ENCODE results near the gene GBP4. TPM values are rescaled to one million over a fixed set of nuclear protein-coding genes. Genes with fewer than 3 reads are reported as not detected.

Gene GBP4
- total and polyA plus RNA-seq, 2 of the 4 experiments (the other 2 are of a cell fraction), result not detected

GRCh38 chr1:89169166-89169565 lies 29.6 kb downstream of the GBP4 start:
- CTCF ChIA-PET, result no interaction called here

More at GRCh38 chr1:89169166-89169565, 29.6 kb downstream of the GBP4 start:
- dilution Hi-C loops (cut with HindIII; ENCODE audit: low sequenced_read_pairs, unreplicated experiment), result no loop called here
- H3K9me1 ChIP-seq (ENCODE audit: insufficient read depth, low read length), result no peaks in the 10 kb centered on the region
- H3K79me1 ChIP-seq (ENCODE audit: low read depth in 1 of 2, low read length in 2 of 2), result no peaks in the 10 kb centered on the region
- H3K27ac ChIP-seq (ENCODE audit: insufficient read depth, low read length), result no peak overlapping the region
- BruUV-seq (replicated peaks), result no TSS peak
- H3K27me3 ChIP-seq (ENCODE audit: control insufficient read depth, insufficient read depth, low read length), result no peaks in the 10 kb centered on the region
- no peak for TF ChIP-seq FOS (IDR thresholded peaks at IDR 0.05; ENCODE audit: low read depth, low read length)
- no peak for TF ChIP-seq RFX5 (IDR thresholded peaks at IDR 0.05; ENCODE audit: low read depth, low read length)
- TF ChIP-seq BHLHE40 (IDR thresholded peaks at IDR 0.05; ENCODE audit: low read depth, low read length), result no peak
- no peak for TF ChIP-seq MXI1 (IDR thresholded peaks at IDR 0.05; ENCODE audit: borderline replicate concordance, low read depth, low read length)
- TF ChIP-seq POLR2A (IDR thresholded peaks at IDR 0.05; ENCODE audit: low read depth, low read length), result no peak
- TF ChIP-seq CEBPB (IDR thresholded peaks at IDR 0.05; ENCODE audit: low read depth, low read length), result no peak
- TF ChIP-seq RAD21 (IDR thresholded peaks at IDR 0.05; ENCODE audit: low read length), result no peak
- TF ChIP-seq CTCF (conservative IDR thresholded peaks at IDR 0.05; ENCODE audit: low read depth, low read length), result no peak
- TF ChIP-seq ELK1 (IDR thresholded peaks at IDR 0.05; ENCODE audit: borderline replicate concordance, low read depth, low read length), result no peak
- TF ChIP-seq MAZ (IDR thresholded peaks at IDR 0.05; ENCODE audit: borderline replicate concordance, low read depth, low read length), result no peak
- TF ChIP-seq MAFK (IDR thresholded peaks at IDR 0.05; ENCODE audit: low read depth, low read length), result no peak
- TF ChIP-seq USF2 (IDR thresholded peaks at IDR 0.05; ENCODE audit: low read depth, low read length), result no peak
- TF ChIP-seq CHD1 (IDR thresholded peaks at IDR 0.05; ENCODE audit: low read depth, low read length), result no peak
- no peak for TF ChIP-seq RCOR1 (IDR thresholded peaks at IDR 0.05; ENCODE audit: insufficient replicate concordance, low read length)
- no peak for TF ChIP-seq SMC3 (IDR thresholded peaks at IDR 0.05; ENCODE audit: low read depth, low read length)
- TF ChIP-seq NFE2L2 (IDR thresholded peaks at IDR 0.05; ENCODE audit: low read depth, low read length), result no peak
- no peak overlapping the region for H3K4me2 ChIP-seq (ENCODE audit: low read depth, low read length)
- POLR2A ChIA-PET (ENCODE audit: unreplicated experiment), result interaction anchor here (0.5 to 0.6 kb wide), 2 partner anchors 233 to 1472 kb away, joined by 4 to 5 read pairs; no protein-coding TSS in a partner anchor
- H3K23ac ChIP-seq (ENCODE audit: low read depth, low read length), result no peak overlapping the region
- no peak overlapping the region for H4K91ac ChIP-seq (ENCODE audit: insufficient read depth, low read depth, low read length)
- H3K56ac ChIP-seq (ENCODE audit: extremely low read depth, insufficient read depth, low read length), result no peak overlapping the region
- no peak overlapping the region for H2BK5ac ChIP-seq (ENCODE audit: low read depth, low read length, poor library complexity, severe bottlenecking)
- no peaks in the 10 kb centered on the region for H4K20me1 ChIP-seq (ENCODE audit: insufficient read depth, low read length)
- no peak for DNase-seq
- no peaks in the 10 kb centered on the region for H3K4me1 ChIP-seq (ENCODE audit: control insufficient read depth, insufficient read depth, low read length)
- no peak overlapping the region for H2BK15ac ChIP-seq (ENCODE audit: low read depth, low read length)
- no peaks in the 10 kb centered on the region for H3K9me3 ChIP-seq (ENCODE audit: control insufficient read depth, insufficient read depth, low read length)
- H3K4me3 ChIP-seq (ENCODE audit: insufficient read depth, low read depth, low read length), result no peak overlapping the region
- H2BK20ac ChIP-seq (ENCODE audit: low read depth, low read length), result no peak overlapping the region
- no peak for ATAC-seq (ENCODE audit: low read depth)
- no peak overlapping the region for H2AK9ac ChIP-seq (replicated peaks; ENCODE audit: low read depth, low read length, poor library complexity)
- intact Hi-C loops (cut with micrococcal nuclease), result no loop called here
- no CpG with 5 or more reads among the region's 2 CpGs for WGBS, 2 experiments (ENCODE audit: extremely low coverage in 2 of 2, insufficient read length in 1 of 2)
- no peak overlapping the region for H2AFZ ChIP-seq (replicated peaks; ENCODE audit: low read length, poor library complexity)
- H3K18ac ChIP-seq (ENCODE audit: low read depth, low read length), result no peak overlapping the region
- no peak overlapping the region for H2BK120ac ChIP-seq (ENCODE audit: low read depth, low read length)
- H3K9ac ChIP-seq (ENCODE audit: low read depth, low read length), result no peak overlapping the region
- no peaks in the 10 kb centered on the region for H3K36me3 ChIP-seq (ENCODE audit: control insufficient read depth, insufficient read depth, low read length)
- no peak overlapping the region for H3K14ac ChIP-seq (replicated peaks; ENCODE audit: low read depth, low read length)
- no peak overlapping the region for H2AK5ac ChIP-seq (ENCODE audit: low read depth, low read length)
- H4K8ac ChIP-seq (ENCODE audit: low read depth in 2 of 2, low read length in 2 of 2), result no peak overlapping the region
- in situ Hi-C loops (cut with MboI; ENCODE audit: low sequenced_read_pairs), result no loop called here
- H3K4ac ChIP-seq (ENCODE audit: low read depth, low read length), result no peak overlapping the region
- H4K5ac ChIP-seq (ENCODE audit: low read depth, low read length), result no peak overlapping the region
